MCF 10A (cell line): ENCODE data around the gene KIF19. TPM values are rescaled to one million over a fixed set of nuclear protein-coding genes. Genes with fewer than 3 reads are reported as not detected.

Experiments used
- BruUV-seq: library from RNA; stranded (reverse); fragments of 400-500 nt; replicated peaks from 2 replicates; lab custom pipeline; 2021; lab: Mats Ljungman, UMichigan
- CTCF ChIA-PET: fragments of 300-600 bp; sonication (Branson Sonifier 250); formaldehyde crosslinking; extraction: SDS; loops from one replicate; lab custom pipeline; 2021; ENCODE audit warnings: antibody characterized with exemption, inconsistent platforms; lab: Yijun Ruan, JAX
- POLR2A ChIA-PET: fragments of 300-600, 350-650 bp; sonication (Branson Sonifier 250); formaldehyde crosslinking; extraction: SDS; loops from one replicate; lab custom pipeline; 2020; ENCODE audit warnings: antibody characterized with exemption, inconsistent platforms; lab: Yijun Ruan, JAX
- DNase-seq: peaks from one replicate; pipeline ENCODE4 v3.0.0-alpha.2; 2018; ENCODE audit not compliant: unreplicated experiment
- H3K27ac Mint-ChIP-seq: one replicate; pipeline ENCODE4 v1.8.0; 2022; ENCODE audit warnings: mild to moderate bottlenecking, low read depth, mixed read lengths; ENCODE audit not compliant: unreplicated experiment
- H3K27me3 Mint-ChIP-seq: one replicate; pipeline ENCODE4 v1.8.0; 2022; ENCODE audit warnings: mixed read lengths; ENCODE audit not compliant: insufficient read depth, unreplicated experiment
- H3K36me3 Mint-ChIP-seq: one replicate; pipeline ENCODE4 v1.8.0; 2022; ENCODE audit warnings: mild to moderate bottlenecking, moderate library complexity, mixed read lengths; ENCODE audit not compliant: insufficient read depth, unreplicated experiment
- H3K4me1 Mint-ChIP-seq: one replicate; pipeline ENCODE4 v1.8.0; 2022; ENCODE audit warnings: mixed read lengths; ENCODE audit not compliant: insufficient read depth, unreplicated experiment
- H3K4me3 Mint-ChIP-seq: one replicate; pipeline ENCODE4 v1.8.0; 2022; ENCODE audit warnings: mild to moderate bottlenecking, moderate library complexity, mixed read lengths; ENCODE audit not compliant: unreplicated experiment
- H3K9me3 Mint-ChIP-seq: one replicate; pipeline ENCODE4 v1.8.0; 2022; ENCODE audit warnings: mixed read lengths; ENCODE audit not compliant: unreplicated experiment
- intact Hi-C: fragments of 100-400 bp; cut with micrococcal nuclease; formaldehyde crosslinking; loops from 2 replicates; pipeline ENCODE4 v1.14.1; 2022
- total RNA-seq: library from RNA; stranded (reverse); gene quantifications from 2 replicates; pipeline ENCODE4 v1.2.3, GENCODE V29; 2022
- TF ChIP-seq, protein P1 (sequence below): fragments of 200-600 bp; IDR thresholded peaks from one replicate; pipeline ENCODE4 v1.8.0; 2022; ENCODE audit warnings: antibody characterized with exemption, mild to moderate bottlenecking; ENCODE audit not compliant: unreplicated experiment

Gene KIF19
- total RNA-seq, 1 experiment from 2014 or later = not detected

DNA sequence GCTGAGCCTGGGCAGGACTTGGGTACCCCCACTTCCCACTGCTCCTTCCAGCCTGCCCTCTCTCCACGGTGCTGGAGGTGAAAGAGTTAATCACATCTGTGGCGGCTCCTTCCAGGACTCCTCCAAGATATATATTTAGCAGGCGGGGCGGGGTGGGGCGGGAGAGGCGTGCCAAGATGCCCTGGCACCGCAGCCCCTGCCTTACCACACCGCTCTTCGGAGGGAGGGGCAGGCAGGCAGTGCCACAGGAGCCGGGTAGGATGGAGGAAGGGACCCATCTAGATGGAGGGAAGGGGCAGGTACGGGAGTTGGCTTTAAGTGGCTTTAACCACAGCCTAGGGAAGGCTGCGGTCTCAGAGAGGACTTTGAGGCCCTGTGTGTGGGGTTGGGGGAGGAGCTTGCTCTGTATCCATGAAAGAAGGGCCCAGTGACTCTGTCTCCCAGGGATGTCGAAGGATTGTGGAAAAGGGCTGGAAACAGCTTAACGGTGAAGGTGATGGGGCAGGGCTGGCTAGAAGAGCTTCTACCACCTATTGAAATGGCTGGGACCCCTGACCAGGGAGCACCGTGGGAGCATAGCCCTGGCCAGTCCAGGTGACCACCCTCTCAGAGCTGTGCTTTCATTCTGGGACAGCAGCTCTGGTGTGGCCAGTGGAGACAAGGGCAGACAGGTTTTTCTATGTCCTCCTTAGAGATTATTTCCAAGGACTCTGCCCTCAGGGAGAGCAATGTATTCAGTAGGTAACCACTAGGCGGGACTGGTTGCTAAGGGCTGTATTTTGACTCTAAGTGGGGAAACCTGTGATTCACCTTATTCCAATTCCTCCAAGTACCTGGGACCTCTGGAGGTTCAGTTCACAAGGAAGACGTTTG is 54.3 kb downstream of the KIF19 start:
- TF ChIP-seq, protein P1, sequence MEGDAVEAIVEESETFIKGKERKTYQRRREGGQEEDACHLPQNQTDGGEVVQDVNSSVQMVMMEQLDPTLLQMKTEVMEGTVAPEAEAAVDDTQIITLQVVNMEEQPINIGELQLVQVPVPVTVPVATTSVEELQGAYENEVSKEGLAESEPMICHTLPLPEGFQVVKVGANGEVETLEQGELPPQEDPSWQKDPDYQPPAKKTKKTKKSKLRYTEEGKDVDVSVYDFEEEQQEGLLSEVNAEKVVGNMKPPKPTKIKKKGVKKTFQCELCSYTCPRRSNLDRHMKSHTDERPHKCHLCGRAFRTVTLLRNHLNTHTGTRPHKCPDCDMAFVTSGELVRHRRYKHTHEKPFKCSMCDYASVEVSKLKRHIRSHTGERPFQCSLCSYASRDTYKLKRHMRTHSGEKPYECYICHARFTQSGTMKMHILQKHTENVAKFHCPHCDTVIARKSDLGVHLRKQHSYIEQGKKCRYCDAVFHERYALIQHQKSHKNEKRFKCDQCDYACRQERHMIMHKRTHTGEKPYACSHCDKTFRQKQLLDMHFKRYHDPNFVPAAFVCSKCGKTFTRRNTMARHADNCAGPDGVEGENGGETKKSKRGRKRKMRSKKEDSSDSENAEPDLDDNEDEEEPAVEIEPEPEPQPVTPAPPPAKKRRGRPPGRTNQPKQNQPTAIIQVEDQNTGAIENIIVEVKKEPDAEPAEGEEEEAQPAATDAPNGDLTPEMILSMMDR = peak; percentile 31
- peak overlapping the region; percentile 79 for H3K27ac Mint-ChIP-seq
- H3K4me3 Mint-ChIP-seq = peak overlapping the region; percentile 37
- no TSS peak for BruUV-seq
- H3K27me3 Mint-ChIP-seq = peaks cover 32% of the 10 kb centered on the region
- intact Hi-C loops = loop anchor here (1.0 kb wide), 1 partner anchor 153 kb away; no protein-coding TSS in a partner anchor
- no peaks in the 10 kb centered on the region for H3K36me3 Mint-ChIP-seq
- CTCF ChIA-PET = interaction anchor here (0.6 to 9.6 kb wide), 23 partner anchors 11 to 223 kb away, joined by 3 to 283 read pairs (median 6); partner anchors contain the start of genes CD300LB and GPR142
- POLR2A ChIA-PET = interaction anchor here (0.6 to 4.1 kb wide), 7 partner anchors 36 to 193 kb away, joined by 3 to 46 read pairs (median 5); partner anchors contain the start of gene GPRC5C
- peaks cover 16% of the 10 kb centered on the region for H3K4me1 Mint-ChIP-seq
- DNase-seq = peak; percentile 74
- no peaks in the 10 kb centered on the region for H3K9me3 Mint-ChIP-seq

- Mint-ChIP-seq H3K9me3 (no peaks in the 10 kb centered on the region), H3K27me3 (peaks cover 24% of the 10 kb centered on the region), H3K36me3 (no peaks in the 10 kb centered on the region), H3K27ac (no peak overlapping the region), H3K4me3 (no peak overlapping the region), H3K4me1 (peaks cover 16% of the 10 kb centered on the region)
- intact Hi-C loops = loop anchor here (1.0 kb wide), 1 partner anchor 152 kb away; no protein-coding TSS in a partner anchor
- ChIA-PET POLR2A (interaction anchor here (1.3 to 4.1 kb wide), 4 partner anchors 36 to 75 kb away, joined by 3 to 46 read pairs (median 14); partner anchors contain the start of gene GPRC5C), CTCF (interaction anchor here (0.6 to 9.6 kb wide), 17 partner anchors 10 to 375 kb away, joined by 3 to 283 read pairs (median 10); partner anchors contain the start of genes CD300LB and GPR142)
- no TSS peak for BruUV-seq
- DNase-seq = no peak
- TF ChIP-seq, protein P1 = no peak
Measured at GRCh38 chr17:74380959-74381808, 55.2 kb downstream of the KIF19 start.

DNA sequence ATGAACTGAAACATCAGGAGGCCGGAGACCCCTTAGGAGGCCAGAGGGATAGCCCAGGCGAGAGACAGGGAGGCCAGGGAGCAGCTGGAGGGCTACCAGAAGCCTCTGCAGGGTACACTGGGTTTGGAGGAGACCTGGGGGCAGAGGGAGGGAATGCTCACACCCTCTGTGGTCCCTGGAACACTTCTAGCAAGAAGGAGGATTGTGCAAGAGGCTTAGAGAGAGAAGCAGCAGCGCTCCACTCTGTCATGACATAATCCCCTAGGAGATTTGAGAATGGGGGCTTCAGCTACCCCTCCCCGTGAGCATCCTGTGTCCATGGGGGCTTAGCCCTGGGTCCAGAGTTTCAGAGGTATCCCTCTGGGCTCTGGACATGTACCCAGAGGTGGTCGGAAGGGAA is 57.1 kb downstream of the KIF19 start:
- Mint-ChIP-seq H3K27ac (no peak overlapping the region), H3K9me3 (no peaks in the 10 kb centered on the region), H3K4me3 (no peak overlapping the region), H3K27me3 (peaks cover 5% of the 10 kb centered on the region), H3K4me1 (peaks cover 16% of the 10 kb centered on the region), H3K36me3 (no peaks in the 10 kb centered on the region)
- no peak for DNase-seq
- intact Hi-C loops = no loop called here
- ChIA-PET CTCF (interaction anchor here (1.1 to 3.2 kb wide), 3 partner anchors 8 to 74 kb away, joined by 3 to 8 read pairs (median 7); no protein-coding TSS in a partner anchor), POLR2A (no interaction called here)
- TF ChIP-seq, protein P1 = no peak
- no TSS peak for BruUV-seq
